Head of caudate nucleus (tissue), 42 donors: ENCODE results near the gene RASEF.
"Not testable (repeated sequence)": the region's sequence is repeated elsewhere in the genome, so short reads cannot be mapped to it uniquely, and the experiment has no call there.

Experiments
- DNase-seq, 42 donors: peaks; one replicate each; pipeline versions ENCODE4 v3.0.0 to v3.0.0-alpha.2; 2020 to 2021; ENCODE audit warnings: mixed read lengths in 7 of 42
- intact Hi-C: fragments of 100-400 bp; cut with DNase I; formaldehyde crosslinking; loops from one replicate; pipeline ENCODE4 v1.15.0; 2022

Gene RASEF

DNA sequence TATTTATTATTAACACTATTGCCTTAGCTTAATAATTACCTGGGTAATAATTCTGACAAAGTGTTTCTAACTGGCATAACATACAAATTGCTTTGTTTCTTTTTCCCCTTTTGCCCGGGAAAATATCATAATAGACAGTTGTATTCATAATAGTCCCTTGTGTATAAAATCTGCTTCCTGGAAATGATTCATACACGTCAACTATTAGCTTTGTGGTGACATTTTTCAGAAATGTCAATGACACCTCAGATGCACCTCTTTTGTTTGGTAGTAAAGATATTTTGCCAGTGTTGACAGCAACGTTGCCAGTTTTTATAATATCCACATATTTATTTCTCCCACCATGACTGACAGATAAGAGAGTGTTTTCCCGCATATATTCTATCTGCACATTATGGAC lies 73.0 kb downstream of the RASEF start:
- DNase-seq = no peak
- intact Hi-C loops = no loop called here

- no peak for DNase-seq
- intact Hi-C loops = no loop called here
Observed at GRCh38 chr9:82988488-82988887, 74.5 kb downstream of the RASEF start.

DNA sequence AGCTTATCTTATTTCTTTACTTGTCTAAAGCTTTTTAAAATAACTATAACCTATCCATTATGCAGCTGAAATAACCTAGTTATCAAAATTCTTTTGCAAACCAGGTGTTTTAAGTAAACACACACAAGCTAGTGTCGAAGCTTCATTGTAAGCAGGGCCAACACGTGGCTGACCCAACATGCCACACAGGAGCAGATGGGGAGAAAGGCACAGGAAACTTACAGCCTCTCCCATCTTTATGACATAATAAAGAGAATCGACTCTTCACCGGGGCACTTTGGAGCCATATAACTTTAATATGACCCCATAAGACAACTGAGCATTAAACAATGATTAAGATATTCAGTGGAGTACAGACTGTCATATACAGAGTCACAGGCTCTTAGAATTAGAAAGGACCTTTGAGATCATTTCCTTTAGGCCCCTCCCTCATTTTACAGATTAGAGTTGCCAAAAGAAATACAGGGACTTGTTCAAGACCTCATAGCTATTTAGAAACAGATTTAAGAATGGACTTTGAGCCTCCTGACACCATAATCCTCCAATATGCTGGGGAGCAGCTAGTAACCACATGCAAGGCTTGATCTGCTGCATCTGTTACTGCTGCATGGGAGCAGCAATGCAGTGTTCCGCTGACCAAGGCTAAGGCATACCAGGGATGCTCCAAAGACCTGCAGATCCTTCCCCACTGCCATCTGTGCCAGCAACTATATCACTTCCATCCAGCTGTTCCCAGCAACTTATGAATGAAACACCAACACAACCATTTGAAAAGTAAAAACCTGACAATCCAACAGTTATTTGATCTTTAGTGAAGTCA lies 75.4 kb downstream of the RASEF start:
- no peak for DNase-seq
- intact Hi-C loops = no loop called here

- intact Hi-C loops = no loop called here
- no peak for DNase-seq
Observed at GRCh38 chr9:82981552-82981951, 81.4 kb downstream of the RASEF start.

DNA sequence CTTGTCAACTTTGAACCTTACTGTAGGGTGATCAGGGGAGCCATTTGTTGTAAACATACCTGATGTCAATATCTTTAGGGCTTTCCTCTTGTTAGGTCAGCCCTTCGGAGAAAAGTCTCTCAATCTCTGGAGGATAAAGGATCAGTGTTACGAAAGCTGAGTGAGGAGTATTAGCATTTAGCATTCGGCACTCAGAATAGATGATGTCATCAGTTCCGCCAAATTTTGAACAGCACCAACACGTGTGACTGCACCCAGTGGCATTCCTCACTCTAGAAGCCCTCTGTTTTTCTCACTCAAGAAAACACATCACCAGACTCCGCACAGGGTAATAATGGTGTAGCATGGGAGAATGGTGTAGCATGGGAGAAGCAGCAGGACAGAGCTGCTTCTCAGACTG lies 87.8 kb downstream of the RASEF start:
- DNase-seq = no peak
- intact Hi-C loops = no loop called here

DNA sequence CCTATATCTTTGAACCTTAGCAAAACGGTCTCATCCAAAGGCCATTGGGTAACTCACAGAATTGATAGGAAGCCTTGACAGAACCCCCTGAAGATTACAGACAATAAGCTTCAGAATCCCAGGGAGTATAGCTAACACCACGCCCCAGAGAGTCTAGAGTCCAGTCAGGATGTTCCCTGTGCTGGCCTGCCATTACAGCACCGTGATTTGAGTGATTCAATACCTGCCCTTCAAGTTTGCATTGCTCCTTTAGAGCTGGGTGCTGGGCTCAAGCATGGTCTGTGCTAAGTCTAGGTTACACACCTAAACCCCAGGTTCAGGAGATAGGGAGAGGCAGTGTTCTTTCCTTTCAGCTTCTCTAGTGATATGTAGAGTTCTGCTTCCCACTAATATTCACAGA lies 90.5 kb downstream of the RASEF start:
- DNase-seq = no peak
- intact Hi-C loops = no loop called here

- no peak for DNase-seq
- intact Hi-C loops = no loop called here
Observed at GRCh38 chr9:82970359-82970758, 92.6 kb downstream of the RASEF start.

DNA sequence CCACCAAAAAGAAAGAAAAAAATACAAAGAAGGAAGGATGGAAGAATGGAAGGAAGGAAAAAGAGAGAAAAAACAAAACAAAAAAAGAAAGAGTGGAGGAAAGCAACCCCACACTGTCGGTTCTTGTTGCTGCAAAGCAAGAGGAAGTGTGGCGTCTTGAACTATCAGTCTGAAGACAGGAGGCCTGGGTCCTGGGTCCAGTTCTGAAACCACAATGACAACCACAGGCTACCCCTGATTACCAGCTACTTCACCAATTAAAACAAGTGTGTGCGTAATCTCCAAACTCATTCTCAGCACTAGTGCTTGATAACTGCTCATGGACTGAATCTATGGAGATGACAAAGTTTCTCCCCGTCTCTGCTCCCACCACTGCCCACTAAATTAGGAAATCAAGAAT lies 93.7 kb downstream of the RASEF start:
- no peak for DNase-seq
- intact Hi-C loops = no loop called here

DNA sequence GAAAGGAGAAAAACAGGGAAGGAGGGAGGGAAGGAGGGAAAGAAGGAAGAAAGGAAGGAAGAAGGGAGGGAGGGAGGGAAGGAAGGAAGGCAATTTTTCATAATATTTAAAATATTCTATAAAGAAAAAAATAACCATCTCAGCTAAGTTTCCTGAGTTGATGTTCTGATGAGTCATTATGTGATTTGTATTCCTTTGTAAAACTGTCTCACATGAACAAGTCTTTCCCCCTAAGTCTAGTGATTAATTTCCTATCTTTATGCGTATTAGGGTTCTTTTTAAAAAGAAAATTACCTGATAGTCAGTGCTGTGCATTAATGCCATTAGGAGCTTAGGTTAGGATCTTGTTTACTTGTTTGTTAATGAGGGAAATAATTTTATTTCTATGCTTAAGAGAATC lies 94.1 kb downstream of the RASEF start:
- no peak for DNase-seq
- intact Hi-C loops = no loop called here

- DNase-seq = no peak
- intact Hi-C loops = no loop called here
Observed at GRCh38 chr9:82968388-82968787, 94.6 kb downstream of the RASEF start.

DNA sequence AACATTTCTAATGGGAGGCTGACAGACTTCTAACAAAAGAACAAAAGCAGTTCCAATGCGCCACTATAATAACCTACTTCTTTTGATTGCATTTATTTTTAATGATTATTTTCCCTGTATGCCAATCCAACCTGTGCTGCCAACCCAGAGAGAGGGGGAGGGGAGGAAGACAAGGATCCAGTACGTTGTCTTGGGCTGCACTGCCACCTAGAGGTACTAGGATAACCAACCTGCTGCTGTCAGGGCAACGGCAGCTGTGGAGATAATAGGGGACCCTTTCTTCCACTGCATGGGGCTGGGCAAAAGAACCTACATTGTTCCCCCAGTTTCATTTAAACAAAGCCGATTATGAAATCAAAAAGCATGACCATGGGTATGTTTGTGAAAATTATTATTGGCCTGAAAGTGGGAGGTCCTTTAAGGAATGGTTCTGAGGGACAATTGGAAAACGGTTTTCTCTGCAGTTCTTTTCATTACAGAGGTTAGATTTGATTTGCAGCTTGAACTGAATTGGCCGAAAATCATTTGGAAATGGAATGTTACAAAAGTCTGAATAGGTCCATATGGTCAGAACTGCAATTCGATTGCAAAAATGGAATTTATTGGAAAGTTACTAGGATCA lies 101.3 kb downstream of the RASEF start:
- intact Hi-C loops = loop anchor here (5.0 kb wide), 1 partner anchor 429 kb away; no protein-coding TSS in a partner anchor
- DNase-seq = peak; percentile 69 to 95 (median 88)

GRCh38 chr9:82957529-82958379 lies 105.2 kb downstream of the RASEF start:
- intact Hi-C loops = no loop called here

DNA sequence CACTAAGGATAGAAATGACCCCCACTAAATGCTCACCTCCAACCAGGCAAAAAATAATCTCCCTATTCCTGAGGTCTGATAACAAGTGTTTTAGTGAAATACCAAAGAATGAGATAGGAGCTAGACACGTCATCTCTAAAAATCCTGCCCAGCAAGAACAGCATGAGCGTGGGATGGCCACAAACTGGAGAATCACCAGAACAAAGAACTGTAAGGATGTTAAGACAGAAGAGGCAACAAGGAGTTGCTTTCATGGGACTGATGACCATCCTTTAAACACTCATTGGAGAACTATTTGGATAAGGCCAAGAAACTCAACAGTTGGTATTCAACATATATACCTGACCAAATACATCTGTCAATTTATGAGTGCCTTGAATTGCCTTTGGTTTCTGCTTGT lies 113.7 kb downstream of the RASEF start:
- intact Hi-C loops = no loop called here
- DNase-seq = no peak

More at GRCh38 chr9:82957529-82958379, 105.2 kb downstream of the RASEF start:
- no peak for DNase-seq

- intact Hi-C loops = no loop called here
Observed at GRCh38 chr9:82940376-82940775, 122.6 kb downstream of the RASEF start.

GRCh38 chr9:82939451-82939850 lies 123.5 kb downstream of the RASEF start:
- intact Hi-C loops = no loop called here
- no peak for DNase-seq

More at GRCh38 chr9:82940376-82940775, 122.6 kb downstream of the RASEF start:
- DNase-seq = no peak

- DNase-seq = no peak
- intact Hi-C loops = no loop called here
Observed at GRCh38 chr9:82938426-82939218, 124.3 kb downstream of the RASEF start.

DNA sequence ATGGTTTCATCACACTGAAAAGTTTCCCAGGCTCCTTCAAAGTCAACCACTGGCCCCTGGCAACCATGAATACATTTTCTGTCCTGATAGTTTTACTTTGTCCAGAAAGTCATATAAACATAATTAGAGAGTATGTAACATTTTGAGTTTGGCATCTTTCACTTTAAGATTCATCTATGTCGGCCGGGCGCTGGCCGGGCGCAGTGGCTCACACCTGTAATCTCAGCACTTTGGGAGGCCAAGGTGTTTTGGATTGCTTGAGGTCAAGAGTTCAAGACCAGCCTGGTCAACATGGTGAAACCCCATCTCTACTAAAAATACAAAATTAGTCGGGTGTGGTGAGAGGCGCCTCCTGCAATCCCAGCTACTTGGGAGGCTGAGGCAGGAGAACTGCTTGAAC lies 126.4 kb downstream of the RASEF start:
- intact Hi-C loops, DNase-seq: not testable (repeated sequence)

DNA sequence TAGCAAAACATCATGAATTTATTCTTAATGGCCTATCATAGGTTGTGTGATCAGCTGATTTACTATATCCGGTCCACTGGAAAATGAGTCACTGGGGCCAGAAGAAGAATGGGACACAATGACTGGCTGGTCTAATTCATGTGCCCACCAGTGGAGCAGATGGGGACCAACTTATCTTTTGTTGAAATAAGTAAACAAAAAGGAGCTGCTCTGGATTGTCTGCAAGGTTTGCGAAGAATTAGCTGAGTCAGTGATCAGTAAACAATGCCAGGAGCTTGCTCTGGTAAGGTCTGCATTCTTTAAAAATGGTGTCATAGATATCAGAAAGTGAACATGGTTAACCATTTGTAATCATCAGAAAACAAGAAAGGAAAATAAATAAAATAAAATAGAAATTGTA lies 128.0 kb downstream of the RASEF start:
- no peak for DNase-seq
- intact Hi-C loops = no loop called here

DNA sequence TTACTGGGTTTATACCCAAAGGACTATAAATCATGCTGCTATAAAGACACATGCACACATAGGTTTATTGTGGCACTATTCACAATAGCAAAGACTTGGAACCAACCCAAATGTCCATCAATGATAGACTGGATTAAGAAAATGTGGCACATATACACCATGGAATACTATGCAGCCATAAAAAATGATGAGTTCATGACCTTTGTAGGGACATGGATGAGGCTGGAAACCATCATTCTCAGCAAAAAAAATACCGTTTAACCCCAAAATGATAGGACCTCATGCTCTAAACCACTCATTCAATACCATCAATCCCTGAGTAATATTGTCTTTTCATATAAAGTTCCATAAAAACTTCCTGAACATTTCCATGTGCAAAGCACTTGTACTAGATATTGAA lies 128.9 kb downstream of the RASEF start:
- intact Hi-C loops, DNase-seq: not testable (repeated sequence)
